Brain microvascular endothelial cell (primary cell): ENCODE measurements around the gene PRKN.

Source experiments
- DNase-seq: peaks from one replicate; pipeline ENCODE4 v3.0.0-alpha.2; 2020
- H3K27ac ChIP-seq: fragments of 250-450 bp; sonication (Bioruptor Pico); 2 replicates; pipeline ENCODE4 v1.5.1; 2020; ENCODE audit warnings: mild to moderate bottlenecking, moderate library complexity
- H3K27me3 ChIP-seq: fragments of 250-450 bp; sonication (Bioruptor Pico); replicated peaks from 2 replicates; pipeline ENCODE4 v1.5.1; 2020; ENCODE audit warnings: mild to moderate bottlenecking
- H3K36me3 ChIP-seq: fragments of 250-450 bp; sonication (Bioruptor Pico); replicated peaks from 2 replicates; pipeline ENCODE4 v1.5.1; 2020; ENCODE audit warnings: mild to moderate bottlenecking
- H3K4me3 ChIP-seq: 2 replicates; pipeline ENCODE4 v1.5.1; 2011; ENCODE audit warnings: low read depth, mild to moderate bottlenecking, control low read depth, low read length, moderate library complexity
- CTCF ChIP-seq: IDR thresholded peaks from 2 replicates; pipeline ENCODE4 v1.5.1; 2011; ENCODE audit warnings: low read depth, mild to moderate bottlenecking, moderate library complexity, low read length, control low read depth, inconsistent platforms; ENCODE audit errors: missing control alignments
- in situ Hi-C: cut with HindIII; loops from 2 replicates; pipeline ENCODE4 v1.10.0; 2017; ENCODE audit warnings: low sequenced_read_pairs, low pct_ligation_motif_present

PRKN gene

GRCh38 chr6:161679980-161680538, 1047.5 kb downstream of the PRKN start:
- Histone ChIP-seq H3K36me3 (no peaks in the 10 kb centered on the region), H3K27ac (no peak overlapping the region)
- no peak for TF ChIP-seq CTCF

DNA sequence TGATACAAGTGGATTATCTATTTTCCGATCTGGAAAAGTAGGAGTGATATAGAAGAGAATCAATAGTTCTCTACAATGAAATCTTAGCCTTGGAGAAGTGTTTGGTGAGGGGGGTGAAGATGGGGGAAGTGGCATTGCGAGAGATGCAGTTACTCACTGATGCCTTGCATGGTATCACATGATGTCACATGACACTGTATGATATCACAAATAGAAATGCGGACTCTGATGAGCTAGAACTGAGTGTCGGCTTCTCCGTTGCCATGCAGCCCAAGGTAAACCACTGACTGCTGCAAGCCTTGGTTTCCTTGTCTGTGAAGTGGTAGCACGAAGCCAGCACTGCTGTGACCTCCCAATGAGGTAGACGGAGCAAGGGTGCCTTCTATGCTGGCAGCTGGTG, 1050.4 kb downstream of the PRKN start:
- H3K27ac ChIP-seq = no peak overlapping the region
- no peaks in the 10 kb centered on the region for H3K36me3 ChIP-seq
- no peak for TF ChIP-seq CTCF
- H3K4me3 ChIP-seq = no peak overlapping the region
- in situ Hi-C loops = no loop called here
- no peaks in the 10 kb centered on the region for H3K27me3 ChIP-seq
- no peak for DNase-seq

More at GRCh38 chr6:161679980-161680538, 1047.5 kb downstream of the PRKN start:
- DNase-seq = no peak
- Histone ChIP-seq H3K27me3 (no peaks in the 10 kb centered on the region), H3K4me3 (no peak overlapping the region)
- in situ Hi-C loops = no loop called here

- Histone ChIP-seq H3K27me3 (no peaks in the 10 kb centered on the region), H3K27ac (no peak overlapping the region), H3K36me3 (no peaks in the 10 kb centered on the region), H3K4me3 (no peak overlapping the region)
- no peak for TF ChIP-seq CTCF
- in situ Hi-C loops = no loop called here
- no peak for DNase-seq
Observed at GRCh38 chr6:161676586-161676985, 1051.0 kb downstream of the PRKN start.

DNA sequence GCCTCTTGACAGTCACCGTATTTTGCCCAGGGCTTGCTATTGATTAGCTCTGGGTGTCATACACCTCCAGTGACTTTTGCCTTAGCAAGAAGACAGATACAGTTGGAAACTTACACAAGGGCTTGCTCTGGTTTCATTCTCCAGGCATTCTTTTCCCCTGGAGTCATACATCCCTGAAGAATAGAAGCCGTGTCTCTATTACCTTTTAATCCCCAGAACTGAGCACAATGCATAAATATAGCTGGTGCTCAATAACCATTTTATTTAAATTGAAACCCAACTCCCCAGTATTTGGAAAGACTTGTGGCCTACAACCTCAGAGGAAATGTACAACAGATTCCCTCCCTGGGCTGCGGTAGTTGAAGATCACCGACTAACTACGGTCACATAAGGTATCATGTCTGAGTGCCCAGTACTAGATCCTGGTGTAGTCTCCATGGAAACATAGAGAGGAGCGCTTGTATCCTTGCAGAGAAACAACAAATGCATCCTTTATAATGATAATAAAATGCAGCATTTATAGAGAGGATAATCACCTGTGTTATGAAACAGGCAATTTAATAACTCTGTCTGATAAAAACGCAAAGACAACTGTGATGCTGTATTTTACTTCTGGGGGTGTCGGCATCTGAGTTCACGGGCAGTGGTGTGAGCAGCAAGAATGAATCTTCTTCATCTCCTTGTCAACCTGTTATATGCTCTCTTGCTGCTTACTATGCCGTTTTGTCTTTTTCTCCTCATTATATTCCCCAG, 1052.5 kb downstream of the PRKN start:
- H3K27ac ChIP-seq = no peak overlapping the region
- H3K36me3 ChIP-seq = no peaks in the 10 kb centered on the region
- no peak for TF ChIP-seq CTCF
- H3K4me3 ChIP-seq = no peak overlapping the region
- H3K27me3 ChIP-seq = no peaks in the 10 kb centered on the region
- DNase-seq = no peak
- in situ Hi-C loops = no loop called here

DNA sequence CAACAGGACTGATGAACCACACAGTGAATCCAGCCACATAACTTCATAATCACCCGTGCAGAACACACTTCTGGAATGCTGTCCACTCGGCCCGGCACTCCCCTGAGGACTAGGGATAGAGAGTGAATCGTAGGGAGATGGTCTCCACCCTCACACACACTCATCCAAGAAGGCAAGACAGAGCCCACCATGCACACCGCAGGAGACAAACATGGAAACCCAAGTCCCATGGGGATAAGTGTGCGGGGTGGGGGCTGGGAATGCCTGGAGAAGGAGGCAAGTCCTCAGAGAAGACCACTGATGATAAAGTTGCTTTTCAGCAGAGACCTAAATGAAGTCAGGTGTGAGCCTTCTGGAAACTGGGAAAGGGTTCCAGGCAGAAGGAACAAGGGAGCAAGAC, 1054.5 kb downstream of the PRKN start:
- H3K4me3 ChIP-seq = no peak overlapping the region
- H3K36me3 ChIP-seq = no peaks in the 10 kb centered on the region
- in situ Hi-C loops = no loop called here
- no peaks in the 10 kb centered on the region for H3K27me3 ChIP-seq
- DNase-seq = no peak
- no peak for TF ChIP-seq CTCF
- no peak overlapping the region for H3K27ac ChIP-seq
